Cardiac muscle cell (in vitro differentiated cells and primary cell): ENCODE results near the gene GABBR2. TPM values are rescaled to one million over a fixed set of nuclear protein-coding genes. Genes with fewer than 3 reads are reported as not detected.

Experiments used
- DNase-seq, 2 donors: peaks; one replicate each; pipeline versions ENCODE4 v3.0.0 to v3.0.0-alpha.2; 2010 to 2017; ENCODE audit warnings: low read depth in 1 of 2, low spot score in 1 of 2
- H3K27ac ChIP-seq: fragments of 200-600 bp; sonication (generic); 2 replicates; pipeline ENCODE4 v1.5.1; 2016
- H3K27me3 ChIP-seq: fragments of 200-600 bp; sonication (generic); 2 replicates; pipeline ENCODE4 v1.6.0; 2016; ENCODE audit warnings: control low read depth
- H3K36me3 ChIP-seq: fragments of 200-600 bp; sonication (generic); 2 replicates; pipeline ENCODE4 v1.5.1; 2016; ENCODE audit warnings: control low read depth
- H3K4me1 ChIP-seq: fragments of 200-600 bp; sonication (generic); 2 replicates; pipeline ENCODE4 v1.8.1; 2017; ENCODE audit warnings: low read depth, mild to moderate bottlenecking, mixed run types
- H3K4me3 ChIP-seq: fragments of 200-600 bp; sonication (generic); 2 replicates; pipeline ENCODE4 v1.5.1; 2016; ENCODE audit warnings: mild to moderate bottlenecking
- H3K9me3 ChIP-seq: fragments of 200-600 bp; sonication (generic); 2 replicates; pipeline ENCODE4 v1.5.1; 2017; ENCODE audit warnings: low read depth, mild to moderate bottlenecking, control low read depth
- polyA plus RNA-seq: library from polyadenylated mRNA; unstranded; fragments of >200 nt; fragmentation: Nextera tagmentation; extraction: Ambion mirVana; gene quantifications from 2 replicates; pipeline ENCODE4 v1.2.1, GENCODE V29; 2016
- total RNA-seq: library from RNA; depleted of rRNA; stranded (reverse); fragments of >200 nt; gene quantifications from 2 replicates; pipeline ENCODE4 v1.2.3, GENCODE V29; 2016
- TF ChIP-seq, protein P1 (sequence below): IDR thresholded peaks from 2 replicates; pipeline ENCODE4 v1.5.1; 2012; ENCODE audit warnings: low read depth, mild to moderate bottlenecking, low read length

GABBR2 gene
- total and polyA plus RNA-seq, 2 experiments from 2014 or later: 0.06 TPM; not detected in 1

DNA sequence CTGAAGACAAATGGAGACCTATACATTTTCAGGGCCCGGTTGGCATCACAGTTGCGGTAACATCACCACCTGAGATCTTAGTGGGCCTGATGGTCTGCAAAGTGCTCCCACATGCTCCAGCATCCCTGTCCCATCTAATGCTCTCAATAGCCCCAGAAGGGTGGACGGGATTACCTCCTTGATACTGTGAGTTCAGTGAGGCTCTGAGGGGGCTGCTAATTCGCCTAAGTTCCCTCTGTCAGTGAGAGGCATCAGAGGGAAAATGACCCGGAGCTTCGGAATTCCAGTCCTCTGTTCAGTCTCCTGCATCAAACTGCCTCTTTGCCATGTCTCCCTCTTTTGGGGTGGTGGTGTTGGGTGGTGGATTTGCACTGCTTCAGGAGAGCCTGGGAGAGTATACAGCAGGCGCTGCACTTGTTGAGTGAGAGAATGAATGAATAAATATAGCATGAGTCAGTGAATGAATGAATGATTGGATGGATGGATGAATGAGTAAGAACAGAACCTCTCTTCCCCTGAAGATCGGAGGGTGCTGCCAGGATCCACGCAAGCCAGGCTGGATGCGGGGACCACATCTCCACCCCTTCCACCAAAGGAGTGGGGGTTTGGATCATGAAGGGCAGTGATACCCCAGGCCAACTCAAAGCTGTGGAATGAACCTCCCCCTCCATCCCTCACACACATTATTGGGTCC lies 141.0 kb downstream of the GABBR2 start:
- Histone ChIP-seq H3K9me3 (no peaks in the 10 kb centered on the region), H3K36me3 (no peaks in the 10 kb centered on the region), H3K27me3 (no peaks in the 10 kb centered on the region), H3K4me3 (no peak overlapping the region), H3K4me1 (no peaks in the 10 kb centered on the region), H3K27ac (no peak overlapping the region)
- no peak for DNase-seq
- TF ChIP-seq, protein P1, sequence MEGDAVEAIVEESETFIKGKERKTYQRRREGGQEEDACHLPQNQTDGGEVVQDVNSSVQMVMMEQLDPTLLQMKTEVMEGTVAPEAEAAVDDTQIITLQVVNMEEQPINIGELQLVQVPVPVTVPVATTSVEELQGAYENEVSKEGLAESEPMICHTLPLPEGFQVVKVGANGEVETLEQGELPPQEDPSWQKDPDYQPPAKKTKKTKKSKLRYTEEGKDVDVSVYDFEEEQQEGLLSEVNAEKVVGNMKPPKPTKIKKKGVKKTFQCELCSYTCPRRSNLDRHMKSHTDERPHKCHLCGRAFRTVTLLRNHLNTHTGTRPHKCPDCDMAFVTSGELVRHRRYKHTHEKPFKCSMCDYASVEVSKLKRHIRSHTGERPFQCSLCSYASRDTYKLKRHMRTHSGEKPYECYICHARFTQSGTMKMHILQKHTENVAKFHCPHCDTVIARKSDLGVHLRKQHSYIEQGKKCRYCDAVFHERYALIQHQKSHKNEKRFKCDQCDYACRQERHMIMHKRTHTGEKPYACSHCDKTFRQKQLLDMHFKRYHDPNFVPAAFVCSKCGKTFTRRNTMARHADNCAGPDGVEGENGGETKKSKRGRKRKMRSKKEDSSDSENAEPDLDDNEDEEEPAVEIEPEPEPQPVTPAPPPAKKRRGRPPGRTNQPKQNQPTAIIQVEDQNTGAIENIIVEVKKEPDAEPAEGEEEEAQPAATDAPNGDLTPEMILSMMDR: no peak

DNA sequence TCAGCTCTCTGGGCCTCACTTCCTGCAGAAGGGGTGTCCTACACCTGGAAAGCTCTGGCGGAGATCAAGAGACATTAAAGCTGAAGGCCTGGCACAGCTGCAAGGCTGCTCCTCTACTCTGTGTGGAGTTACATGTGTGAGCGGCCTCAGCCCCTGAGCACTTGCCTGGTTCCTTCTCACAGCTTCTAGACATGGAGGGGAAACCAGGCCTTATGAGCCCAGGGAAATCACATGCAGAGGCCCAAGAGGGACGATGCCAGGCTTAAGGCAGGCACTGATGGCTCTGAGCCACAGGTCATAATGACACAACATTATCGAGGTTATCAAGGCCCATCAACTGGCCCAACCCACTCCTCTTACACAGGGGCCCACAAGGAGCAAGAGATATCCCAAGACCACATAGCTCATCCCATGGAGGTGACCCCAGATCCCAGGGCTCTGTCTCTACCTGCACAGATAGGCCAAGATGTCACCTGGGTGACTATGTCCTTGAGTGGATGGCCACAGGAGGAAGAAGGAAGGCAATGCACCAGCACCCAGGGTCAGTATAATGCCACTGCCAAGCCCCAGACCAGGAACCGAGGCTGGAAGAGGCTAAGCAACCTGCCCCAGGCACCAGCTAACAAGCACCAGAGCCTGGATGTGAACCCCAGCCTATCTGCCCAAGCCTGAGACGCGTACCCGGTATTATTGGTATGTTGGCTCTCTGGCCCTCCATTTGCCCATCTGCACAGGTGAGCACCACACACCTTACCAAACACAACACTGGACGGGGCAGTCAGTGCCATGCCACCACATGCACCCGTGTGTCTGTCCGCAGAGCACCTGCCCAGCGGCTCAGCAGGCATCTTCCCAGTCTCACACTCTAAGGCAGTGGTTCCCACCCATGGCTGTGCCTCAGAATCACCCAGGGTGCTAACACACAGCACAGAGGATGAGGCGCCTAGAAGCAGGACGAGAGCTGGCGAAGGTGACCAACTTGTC lies 143.3 kb downstream of the GABBR2 start:
- no peak overlapping the region for H3K27ac ChIP-seq
- H3K36me3 ChIP-seq: no peaks in the 10 kb centered on the region
- no peaks in the 10 kb centered on the region for H3K4me1 ChIP-seq
- H3K4me3 ChIP-seq: no peak overlapping the region
- no peaks in the 10 kb centered on the region for H3K9me3 ChIP-seq
- TF ChIP-seq, protein P1: no peak
- no peak for DNase-seq
- H3K27me3 ChIP-seq: no peaks in the 10 kb centered on the region

GRCh38 chr9:98564714-98565113 lies 144.0 kb downstream of the GABBR2 start:
- no peak for DNase-seq
- H3K4me3 ChIP-seq: no peak overlapping the region
- TF ChIP-seq, protein P1: no peak
- no peaks in the 10 kb centered on the region for H3K9me3 ChIP-seq
- no peaks in the 10 kb centered on the region for H3K36me3 ChIP-seq
- H3K27me3 ChIP-seq: no peaks in the 10 kb centered on the region
- H3K27ac ChIP-seq: no peak overlapping the region
- no peaks in the 10 kb centered on the region for H3K4me1 ChIP-seq

GRCh38 chr9:98563988-98564387 lies 144.7 kb downstream of the GABBR2 start:
- H3K4me1 ChIP-seq: no peaks in the 10 kb centered on the region
- TF ChIP-seq, protein P1: no peak
- H3K9me3 ChIP-seq: no peaks in the 10 kb centered on the region
- H3K27ac ChIP-seq: no peak overlapping the region
- no peak overlapping the region for H3K4me3 ChIP-seq
- no peak for DNase-seq
- H3K27me3 ChIP-seq: no peaks in the 10 kb centered on the region
- H3K36me3 ChIP-seq: no peaks in the 10 kb centered on the region

DNA sequence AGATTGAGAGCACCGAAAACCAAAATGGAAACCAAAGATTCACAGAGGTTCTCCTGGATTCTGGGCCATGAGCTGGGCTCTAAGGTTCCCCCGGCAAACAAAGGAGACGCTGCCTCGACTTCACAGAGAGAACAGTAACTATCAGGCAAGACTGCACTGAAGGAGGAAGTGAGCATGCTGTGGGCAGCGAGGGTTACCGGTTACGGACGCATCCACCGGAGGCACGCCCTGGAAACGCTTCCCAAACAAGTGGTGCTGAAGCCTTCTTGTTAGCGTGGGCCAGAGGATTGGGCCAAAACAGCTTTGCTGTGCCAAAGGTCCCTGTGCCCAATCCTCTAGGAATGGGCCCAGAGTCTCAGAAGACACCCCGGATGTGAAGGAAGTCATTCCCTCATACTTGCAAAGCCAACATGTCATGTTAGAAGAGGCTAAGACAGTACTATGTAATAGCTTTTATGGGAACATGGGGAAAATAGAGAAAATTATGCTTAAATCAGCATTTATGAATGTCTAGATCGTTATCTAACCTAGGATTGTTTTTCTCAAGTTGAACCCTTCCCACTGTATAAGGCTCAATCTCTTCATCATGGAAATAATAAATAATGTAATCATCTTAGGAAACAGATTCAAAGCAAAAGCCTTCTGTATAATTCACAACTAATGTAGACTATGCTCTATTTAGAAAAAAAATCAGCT lies 145.4 kb downstream of the GABBR2 start:
- TF ChIP-seq, protein P1: no peak
- Histone ChIP-seq H3K27me3 (no peaks in the 10 kb centered on the region), H3K27ac (no peak overlapping the region), H3K4me3 (no peak overlapping the region), H3K4me1 (no peaks in the 10 kb centered on the region), H3K36me3 (no peaks in the 10 kb centered on the region), H3K9me3 (no peaks in the 10 kb centered on the region)
- DNase-seq: no peak
